K562 (cell line): ENCODE data around the gene PPAN. TPM values are rescaled to one million over a fixed set of nuclear protein-coding genes. Genes with fewer than 3 reads are reported as not detected.

ENCODE experiments used
- ATAC-seq: fragments of 200-7000 bp; cut with Tn5 transposase; 3 replicates; pipeline ENCODE4 v1.9.1; 2020; ENCODE audit warnings: moderate library complexity
- BruUV-seq: library from RNA; stranded (reverse); fragments of 400-500 nt; replicated peaks from 2 replicates; lab custom pipeline; 2021; lab: Mats Ljungman, UMichigan
- CTCF ChIA-PET: fragments of 300-600 bp; formaldehyde crosslinking; extraction: SDS; loops from one replicate; lab custom pipeline; 2021; ENCODE audit warnings: low intra/inter-chr PET ratio; lab: Yijun Ruan, JAX
- POLR2A ChIA-PET: fragments of 300-600, 350-650 bp; sonication (Branson Sonifier 250); formaldehyde crosslinking; extraction: SDS; loops from one replicate; lab custom pipeline; 2021; ENCODE audit warnings: antibody characterized with exemption, inconsistent platforms; lab: Yijun Ruan, JAX
- DNase-seq, 4 experiments: peaks; one replicate each; pipeline versions ENCODE4 v3.0.0 to v3.0.0-alpha.2; 2011 to 2018; ENCODE audit warnings: low spot score in 3 of 4, mixed read lengths in 3 of 4; ENCODE audit errors: extremely low read depth in 1 of 4
- FAIRE-seq: peaks from 2 replicates; lab custom pipeline; 2011; peaks lifted over from hg19 to GRCh38; lab: Jason Lieb, UNC
- H2AFZ ChIP-seq: 2 replicates; pipeline ENCODE4 v1.6.0; 2011; ENCODE audit warnings: low read depth, low read length, control low read depth, inconsistent platforms
- H3K27ac ChIP-seq: fragments of 200-600 bp; 3 replicates; pipeline ENCODE4 v1.8.0; 2011; ENCODE audit warnings: low read depth, mild to moderate bottlenecking, control low read depth, inconsistent platforms, low read length, moderate library complexity, mixed read lengths; ENCODE audit errors: extremely low read depth
- H3K27me3 ChIP-seq, 2 experiments: fragments of 300-600 bp in 1 of 2; 2 replicates in 1 of 2; 3 replicates in 1 of 2; pipeline versions ENCODE4 v1.6.0 to v1.8.0; 2011; ENCODE audit warnings: inconsistent platforms in 2 of 2, low read length in 2 of 2, mild to moderate bottlenecking in 1 of 2, mixed read lengths in 1 of 2, moderate library complexity in 1 of 2; ENCODE audit not compliant: control insufficient read depth in 2 of 2, insufficient read depth in 2 of 2
- H3K36me3 ChIP-seq: fragments of 300-600 bp; 3 replicates; pipeline ENCODE4 v1.8.0; 2011; ENCODE audit warnings: mild to moderate bottlenecking, low read length, inconsistent platforms; ENCODE audit not compliant: control insufficient read depth, insufficient read depth
- H3K4me1 ChIP-seq, 2 experiments: fragments of 200-600 bp in 1 of 2; replicated peaks in 1 of 2; 2 replicates in 1 of 2; 3 replicates in 1 of 2; pipeline versions ENCODE4 v1.5.1 to v1.8.0; 2011; ENCODE audit warnings: inconsistent platforms in 2 of 2, low read length in 2 of 2, mild to moderate bottlenecking in 1 of 2, mixed read lengths in 1 of 2, moderate library complexity in 1 of 2; ENCODE audit not compliant: control insufficient read depth in 2 of 2, insufficient read depth in 2 of 2
- H3K4me2 ChIP-seq: 2 replicates; pipeline ENCODE4 v1.6.1; 2011; ENCODE audit warnings: low read length, control low read depth, inconsistent platforms, mixed read lengths; ENCODE audit not compliant: insufficient read depth
- H3K4me3 ChIP-seq: fragments of 200-600 bp; sonication (generic), shearing (Covaris generic); 2 replicates; pipeline ENCODE4 v1.5.1; 2016; ENCODE audit warnings: control low read depth, inconsistent platforms
- H3K79me2 ChIP-seq: fragments of 200-600 bp; 3 replicates; pipeline ENCODE4 v1.8.0; 2011; ENCODE audit warnings: low read length, inconsistent platforms; ENCODE audit not compliant: control insufficient read depth, insufficient read depth
- H3K9ac ChIP-seq, 2 experiments: 2 replicates each; pipeline versions ENCODE4 v1.6.0 to v1.6.1; 2011; ENCODE audit warnings: low read depth in 2 of 2, low read length in 2 of 2, control low read depth in 1 of 2, inconsistent platforms in 1 of 2, mild to moderate bottlenecking in 1 of 2, mixed read lengths in 1 of 2; ENCODE audit not compliant: insufficient read depth in 1 of 2
- H3K9me1 ChIP-seq: one replicate; pipeline ENCODE4 v1.6.0; 2011; ENCODE audit warnings: inconsistent platforms, mild to moderate bottlenecking, low read length, moderate library complexity; ENCODE audit not compliant: control insufficient read depth, insufficient read depth
- H3K9me3 ChIP-seq: replicated peaks from 2 replicates; pipeline ENCODE4 v1.5.1; 2011; ENCODE audit warnings: low read depth, low read length, inconsistent platforms; ENCODE audit not compliant: control insufficient read depth, insufficient read depth
- H4K20me1 ChIP-seq: replicated peaks from 2 replicates; pipeline ENCODE4 v1.6.1; 2011; ENCODE audit warnings: low read length, inconsistent platforms, mixed read lengths; ENCODE audit not compliant: control insufficient read depth, insufficient read depth
- ARID1B ChIP-seq: fragments of 450-650 bp; IDR thresholded peaks from 2 replicates; pipeline ENCODE4 v1.6.1; 2016; ENCODE audit warnings: antibody characterized with exemption, mild to moderate bottlenecking, inconsistent platforms
- CBFA2T2 ChIP-seq: fragments of 450-650 bp; conservative IDR thresholded peaks from 2 replicates; pipeline ENCODE4 v1.6.1; 2017; ENCODE audit warnings: mild to moderate bottlenecking
- CC2D1A ChIP-seq: fragments of 450-650 bp; IDR thresholded peaks from 2 replicates; pipeline ENCODE4 v1.6.1; 2017; ENCODE audit warnings: mild to moderate bottlenecking
- DEAF1 ChIP-seq: fragments of 450-650 bp; formaldehyde crosslinking; IDR thresholded peaks from 2 replicates; pipeline ENCODE4 v1.4.0; 2020; ENCODE audit warnings: mild to moderate bottlenecking, moderate library complexity
- EP300 ChIP-seq: IDR thresholded peaks from 2 replicates; pipeline ENCODE4 v1.6.1; 2012; ENCODE audit warnings: low read length, improper control_type of control experiment
- FOXJ2 ChIP-seq: fragments of 200-800 bp; sonication (Bioruptor generic); IDR thresholded peaks from 2 replicates; pipeline ENCODE4 v1.6.1; 2016; ENCODE audit warnings: missing genetic modification characterization, missing compliant biosample characterization
- FUS ChIP-seq: fragments of 200-400 bp; formaldehyde crosslinking; optimal IDR thresholded peaks from 2 replicates; pipeline ENCODE3; 2017; ENCODE audit warnings: low read depth, low read length
- KDM2B ChIP-seq: fragments of 250-450 bp; sonication (Bioruptor Pico); IDR thresholded peaks from 2 replicates; pipeline ENCODE4 v1.8.0; 2021; ENCODE audit warnings: mild to moderate bottlenecking, moderate library complexity
- MCM7 ChIP-seq, 2 experiments: fragments of 450-650 bp; IDR thresholded peaks; 2 replicates each; pipeline ENCODE4 v1.6.1; 2016 to 2018
- MTA3 ChIP-seq: fragments of 450-650 bp; formaldehyde crosslinking; IDR thresholded peaks from 2 replicates; pipeline ENCODE4 v1.6.1; 2017; ENCODE audit warnings: mild to moderate bottlenecking, borderline replicate concordance
- NONO ChIP-seq, 2 experiments: fragments of 200-400 bp in 1 of 2; fragments of 450-650 bp in 1 of 2; formaldehyde crosslinking in 1 of 2; IDR thresholded peaks; 2 replicates each; pipeline ENCODE4 v1.6.1; 2017; ENCODE audit warnings: low read depth in 2 of 2, mild to moderate bottlenecking in 2 of 2, moderate library complexity in 2 of 2, low read length in 1 of 2
- RBM17 ChIP-seq: fragments of 200-400 bp; formaldehyde crosslinking; IDR thresholded peaks from 2 replicates; pipeline ENCODE4 v1.6.1; 2017; ENCODE audit warnings: low read depth, mild to moderate bottlenecking, low read length, borderline replicate concordance
- RBM25 ChIP-seq: fragments of 200-400 bp; formaldehyde crosslinking; IDR thresholded peaks from 2 replicates; pipeline ENCODE4 v1.6.1; 2018; ENCODE audit warnings: low read length, low read depth, moderate library complexity; ENCODE audit not compliant: severe bottlenecking
- SMAD3 ChIP-seq: fragments of 450-650 bp; formaldehyde crosslinking; conservative IDR thresholded peaks from 2 replicates; pipeline ENCODE4 v1.4.0; 2020; ENCODE audit warnings: mild to moderate bottlenecking
- SREBF1 ChIP-seq: fragments of 150-350 bp; IDR thresholded peaks from 2 replicates; pipeline ENCODE4 v1.6.1; 2014; ENCODE audit warnings: antibody characterized with exemption, low read depth, low read length, borderline replicate concordance
- TAF15 ChIP-seq: fragments of 200-400 bp; formaldehyde crosslinking; IDR thresholded peaks from 2 replicates; pipeline ENCODE4 v1.6.1; 2017; ENCODE audit warnings: mild to moderate bottlenecking, low read depth, low read length, moderate library complexity
- TARDBP ChIP-seq: fragments of 450-650 bp; IDR thresholded peaks from 2 replicates; pipeline ENCODE4 v1.6.1; 2016
- TRIM24 ChIP-seq, 2 experiments: fragments of 450-650 bp; IDR thresholded peaks; 2 replicates each; pipeline ENCODE4 v1.6.1; 2016
- U2AF2 ChIP-seq: fragments of 200-400 bp; formaldehyde crosslinking; optimal IDR thresholded peaks from 2 replicates; pipeline ENCODE3; 2017; ENCODE audit warnings: low read depth, mild to moderate bottlenecking, low read length
- ZBTB8A ChIP-seq: fragments of 450-650 bp; IDR thresholded peaks from 2 replicates; pipeline ENCODE4 v1.6.1; 2018; ENCODE audit warnings: mild to moderate bottlenecking, moderate library complexity; ENCODE audit not compliant: partially characterized antibody
- ZNF347 ChIP-seq: fragments of 450-650 bp; formaldehyde crosslinking; IDR thresholded peaks from 2 replicates; pipeline ENCODE4 v1.4.0; 2020; ENCODE audit warnings: low read depth, mild to moderate bottlenecking, moderate library complexity
- WGBS: fragments of 100-300 bp; shearing (Covaris generic); methylation state at CpG from one replicate; pipeline ENCODE4 v1.1.6; 2016; ENCODE audit warnings: low coverage, mixed read lengths; ENCODE audit not compliant: insufficient coverage; ENCODE audit errors: missing lambda C conversion rate; 5-methylcytosine and 5-hydroxymethylcytosine counted together
- in situ Hi-C: fragments of 300-500 bp; cut with MboI; formaldehyde crosslinking; loops from 4 replicates; pipeline ENCODE4 v1.15.0; 2018; ENCODE audit warnings: inconsistent platforms, mixed read lengths
- intact Hi-C: fragments of 100-400 bp; cut with micrococcal nuclease; formaldehyde crosslinking; loops from 2 replicates; pipeline ENCODE4 v1.14.2; 2022
- polyA plus RNA-seq, 8 experiments: library from polyadenylated mRNA; depleted of rRNA in 4 of 8; stranded (reverse) in 5 of 8; unstranded in 3 of 8; fragments of >200 nt; fragmentation: Nextera tagmentation in 2 of 8; fragmentation: Illumina TruSeq in 1 of 8; extraction: Ambion mirVana in 2 of 8; extraction: Trizol in 1 of 8; gene quantifications; 2 replicates each; pipeline versions ENCODE4 v1.2.1 to v1.2.3, GENCODE V29; 2011 to 2014; ENCODE audit warnings: inconsistent platforms in 1 of 8, missing spikeins in 1 of 8
- total RNA-seq, 7 experiments: library from RNA; depleted of rRNA in 6 of 7; stranded (reverse); fragments of >200 nt in 6 of 7; fragmentation: Illumina TruSeq in 2 of 7; extraction: Trizol in 2 of 7; gene quantifications; 2 replicates each; pipeline versions ENCODE4 v1.2.1 to v1.2.3, GENCODE V29; 2011 to 2021; ENCODE audit warnings: low replicate concordance in 1 of 7
- TF ChIP-seq, protein P1 (sequence below): sonication (generic); formaldehyde crosslinking; IDR thresholded peaks from 2 replicates; pipeline ENCODE4 v1.8.0; 2022; ENCODE audit warnings: missing genetic modification reagents, mild to moderate bottlenecking, moderate library complexity, borderline replicate concordance

PPAN gene
- total and polyA plus RNA-seq, 9 of the 15 experiments (the other 6 are each of a cell fraction or from before 2014, with no cell fraction given) = 2.2 to 129 (median 59.1) TPM

DNA sequence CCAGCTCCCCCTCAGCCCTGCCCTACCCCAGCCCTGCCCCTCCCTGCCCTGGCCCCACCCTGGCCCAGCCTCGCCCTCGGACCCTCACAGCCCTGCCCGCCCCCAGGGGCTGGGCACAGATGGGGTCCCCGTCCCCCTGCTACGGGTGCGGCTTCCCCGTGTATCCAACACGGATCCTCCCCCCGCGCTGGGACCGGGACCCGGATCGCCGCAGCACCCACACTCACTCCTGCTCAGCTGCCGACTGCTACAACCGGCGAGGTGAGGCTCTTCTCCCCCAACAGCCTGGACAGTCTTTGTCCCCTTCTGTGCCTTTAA, 14.8 kb upstream of the PPAN start (continued):
- TF ChIP-seq NONO (IDR thresholded peaks at IDR 0.05; ENCODE audit: low read depth in 2 of 2, low read length in 1 of 2) (no peak), FOXJ2 (tag) (no peak), TARDBP (no peak), FUS (no peak), U2AF2 (no peak), DEAF1 (no peak)

- intact Hi-C loops (no loop called here), in situ Hi-C loops (no loop called here)
- Histone ChIP-seq H3K4me2 (peak overlapping the region; percentile 38; the same call in 1 of the 2 replicates), H3K9me3 (no peaks in the 10 kb centered on the region), H3K36me3 (no peaks in the 10 kb centered on the region; the same call in 2 of the 3 replicates), H3K9ac (peak overlapping the region in 1 of 2 experiments; percentile 57; a peak in 2 of 4 replicates), H4K20me1 (peaks cover 3% of the 10 kb centered on the region; the same call in 1 of the 2 replicates), H3K27ac (peak overlapping the region; percentile 29; the same call in 1 of the 3 replicates), H2AFZ (no peak overlapping the region), H3K4me1 (peaks cover 24 to 46% of the 10 kb centered on the region in 2 experiments), H3K9me1 (no peaks in the 10 kb centered on the region), H3K27me3 (no peaks in the 10 kb centered on the region), H3K4me3 (no peak overlapping the region), H3K79me2 (no peaks in the 10 kb centered on the region)
- ATAC-seq (peak; percentile 21), DNase-seq (peak; percentile 21 to 64 (median 41)), FAIRE-seq (peak; percentile 74)
- ChIA-PET POLR2A (interaction anchor here (0.9 to 1.8 kb wide), 2 partner anchors 9 to 12 kb away, joined by 3 to 5 read pairs; no protein-coding TSS in a partner anchor), CTCF (no interaction called here)
- no TSS peak for BruUV-seq
- 23% methylated on average over 13 of the region's 13 CpGs for WGBS
- TF ChIP-seq KDM2B (CRISPR knock-in tag) (no peak), EP300 (peak; percentile 42; the same call in 1 of the 2 replicates), CBFA2T2 (peak; percentile 74), MTA3 (no peak), MCM7 (IDR thresholded peaks at IDR 0.05) (no peak), SMAD3 (CRISPR knock-in tag) (no peak), ZNF347 (CRISPR knock-in tag) (no peak), TRIM24 (IDR thresholded peaks at IDR 0.05) (0 out of 4 replicates have a peak, but pooled peaks of 1 of the 2 experiments have one; percentile 19), RBM25 (no peak), RBM17 (no peak), ZBTB8A (no peak), CC2D1A (no peak), SREBF1 (no peak), ARID1B (peak; percentile 79), TAF15 (no peak)
- TF ChIP-seq, protein P1, sequence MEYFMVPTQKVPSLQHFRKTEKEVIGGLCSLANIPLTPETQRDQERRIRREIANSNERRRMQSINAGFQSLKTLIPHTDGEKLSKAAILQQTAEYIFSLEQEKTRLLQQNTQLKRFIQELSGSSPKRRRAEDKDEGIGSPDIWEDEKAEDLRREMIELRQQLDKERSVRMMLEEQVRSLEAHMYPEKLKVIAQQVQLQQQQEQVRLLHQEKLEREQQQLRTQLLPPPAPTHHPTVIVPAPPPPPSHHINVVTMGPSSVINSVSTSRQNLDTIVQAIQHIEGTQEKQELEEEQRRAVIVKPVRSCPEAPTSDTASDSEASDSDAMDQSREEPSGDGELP (CRISPR knock-in tag) = no peak
Observed at GRCh38 chr19:10091895-10092641, 14.1 kb upstream of the PPAN start.
